HepG2 (cell line): Measurements from ENCODE around the gene STX4. TPM values are rescaled to one million over a fixed set of nuclear protein-coding genes. Genes with fewer than 3 reads are reported as not detected.
A peak's percentile ranks its signal among the peaks of the same experiment; 100 is the strongest.

Source experiments
- KAT2B ChIP-seq: fragments of 150-350 bp; IDR thresholded peaks from 2 replicates; pipeline ENCODE4 v1.6.1; 2014; ENCODE audit warnings: low read depth, low read length, borderline replicate concordance
- MXD4 ChIP-seq: IDR thresholded peaks from 2 replicates; pipeline ENCODE4 v1.6.1; 2016; ENCODE audit warnings: mild to moderate bottlenecking, missing biosample characterization, missing genetic modification reagents
- NCOA5 ChIP-seq: sonication (generic); formaldehyde crosslinking; IDR thresholded peaks from 2 replicates; pipeline ENCODE4 v1.4.0; 2020; ENCODE audit warnings: missing genetic modification reagents
- PHF20 ChIP-seq: sonication (generic); formaldehyde crosslinking; IDR thresholded peaks from 2 replicates; pipeline ENCODE4 v1.5.0; 2020; ENCODE audit warnings: mild to moderate bottlenecking, missing genetic modification reagents
- RFXANK ChIP-seq: IDR thresholded peaks from 2 replicates; pipeline ENCODE4 v1.6.1; 2016
- STAT5B ChIP-seq: sonication (generic); formaldehyde crosslinking; IDR thresholded peaks from 2 replicates; pipeline ENCODE4 v1.4.0; 2020; ENCODE audit warnings: missing genetic modification reagents
- YY1 ChIP-seq: IDR thresholded peaks from 2 replicates; pipeline ENCODE4 v1.6.1; 2011; ENCODE audit warnings: low read length, low read depth, moderate library complexity, mild to moderate bottlenecking; ENCODE audit not compliant: insufficient read depth, insufficient replicate concordance
- ZFP90 ChIP-seq: sonication (generic); formaldehyde crosslinking; IDR thresholded peaks from 2 replicates; pipeline ENCODE4 v1.8.0; 2022; ENCODE audit warnings: missing genetic modification reagents, mild to moderate bottlenecking, inconsistent platforms, borderline replicate concordance
- ZNF124 ChIP-seq: sonication (generic); formaldehyde crosslinking; IDR thresholded peaks from 2 replicates; pipeline ENCODE4 v1.4.0; 2020; ENCODE audit warnings: missing genetic modification reagents
- ZNF17 ChIP-seq: sonication (generic); formaldehyde crosslinking; IDR thresholded peaks from 2 replicates; pipeline ENCODE4 v1.5.0; 2020; ENCODE audit warnings: mild to moderate bottlenecking, missing genetic modification reagents
- ZNF432 ChIP-seq: sonication (generic); formaldehyde crosslinking; IDR thresholded peaks from 2 replicates; pipeline ENCODE4 v1.5.0; 2020; ENCODE audit warnings: missing genetic modification reagents, mild to moderate bottlenecking, borderline replicate concordance
- ZNF652 ChIP-seq: IDR thresholded peaks from 2 replicates; pipeline ENCODE4 v1.6.1; 2016; ENCODE audit warnings: low read depth, borderline replicate concordance
- ZNF713 ChIP-seq: sonication (generic); formaldehyde crosslinking; IDR thresholded peaks from 2 replicates; pipeline ENCODE4 v1.4.0; 2020; ENCODE audit warnings: mild to moderate bottlenecking, missing genetic modification reagents
- ZNF747 ChIP-seq: sonication (generic); formaldehyde crosslinking; IDR thresholded peaks from 2 replicates; pipeline ENCODE4 v1.8.1; 2023; ENCODE audit warnings: missing genetic modification reagents, mild to moderate bottlenecking, borderline replicate concordance
- ZNF788 ChIP-seq: sonication (generic); formaldehyde crosslinking; IDR thresholded peaks from 2 replicates; pipeline ENCODE4 v1.5.0; 2020; ENCODE audit warnings: mild to moderate bottlenecking, missing genetic modification reagents, borderline replicate concordance
- ZNF790 ChIP-seq: sonication (generic); formaldehyde crosslinking; IDR thresholded peaks from 2 replicates; pipeline ENCODE4 v1.8.0; 2022; ENCODE audit warnings: missing genetic modification reagents, mild to moderate bottlenecking, borderline replicate concordance
- polyA plus RNA-seq, 8 experiments: library from polyadenylated mRNA; depleted of rRNA in 3 of 8; stranded (reverse) in 7 of 8; unstranded in 1 of 8; fragments of >200 nt; fragmentation: Illumina TruSeq in 4 of 8; extraction: Trizol in 4 of 8; gene quantifications; 2 replicates each; pipeline versions ENCODE4 v1.2.1 to v1.2.3, GENCODE V29; 2011 to 2016; ENCODE audit warnings: low read depth in 4 of 8, missing spikeins in 1 of 8, mixed read lengths in 1 of 8; ENCODE audit not compliant: insufficient read depth in 1 of 8
- total RNA-seq, 5 experiments: library from RNA; depleted of rRNA; stranded (reverse); fragments of >200 nt; fragmentation: Illumina TruSeq; extraction: Trizol; gene quantifications; 2 replicates each; pipeline ENCODE4 v1.2.3, GENCODE V29; 2016; ENCODE audit warnings: low read depth in 1 of 5
- TF ChIP-seq, protein P1 (sequence below): conservative IDR thresholded peaks from 2 replicates; pipeline ENCODE4 v1.6.1; 2018; ENCODE audit warnings: missing genetic modification reagents
- TF ChIP-seq, protein P2 (sequence below): IDR thresholded peaks from 2 replicates; pipeline ENCODE4 v1.6.1; 2016; ENCODE audit warnings: low read depth
- TF ChIP-seq, protein P3 (sequence below): sonication (generic); formaldehyde crosslinking; IDR thresholded peaks from 2 replicates; pipeline ENCODE4 v1.4.0; 2020; ENCODE audit warnings: mild to moderate bottlenecking, missing genetic modification reagents, borderline replicate concordance
- TF ChIP-seq, protein P4 (sequence below): IDR thresholded peaks from 2 replicates; pipeline ENCODE4 v1.6.1; 2016; ENCODE audit warnings: missing biosample characterization, missing genetic modification reagents, low read depth

Gene STX4
- total and polyA plus RNA-seq, 2 of the 13 experiments (the other 11 are each of a cell fraction or from before 2014, with no cell fraction given): 29.2 to 34.6 TPM

DNA sequence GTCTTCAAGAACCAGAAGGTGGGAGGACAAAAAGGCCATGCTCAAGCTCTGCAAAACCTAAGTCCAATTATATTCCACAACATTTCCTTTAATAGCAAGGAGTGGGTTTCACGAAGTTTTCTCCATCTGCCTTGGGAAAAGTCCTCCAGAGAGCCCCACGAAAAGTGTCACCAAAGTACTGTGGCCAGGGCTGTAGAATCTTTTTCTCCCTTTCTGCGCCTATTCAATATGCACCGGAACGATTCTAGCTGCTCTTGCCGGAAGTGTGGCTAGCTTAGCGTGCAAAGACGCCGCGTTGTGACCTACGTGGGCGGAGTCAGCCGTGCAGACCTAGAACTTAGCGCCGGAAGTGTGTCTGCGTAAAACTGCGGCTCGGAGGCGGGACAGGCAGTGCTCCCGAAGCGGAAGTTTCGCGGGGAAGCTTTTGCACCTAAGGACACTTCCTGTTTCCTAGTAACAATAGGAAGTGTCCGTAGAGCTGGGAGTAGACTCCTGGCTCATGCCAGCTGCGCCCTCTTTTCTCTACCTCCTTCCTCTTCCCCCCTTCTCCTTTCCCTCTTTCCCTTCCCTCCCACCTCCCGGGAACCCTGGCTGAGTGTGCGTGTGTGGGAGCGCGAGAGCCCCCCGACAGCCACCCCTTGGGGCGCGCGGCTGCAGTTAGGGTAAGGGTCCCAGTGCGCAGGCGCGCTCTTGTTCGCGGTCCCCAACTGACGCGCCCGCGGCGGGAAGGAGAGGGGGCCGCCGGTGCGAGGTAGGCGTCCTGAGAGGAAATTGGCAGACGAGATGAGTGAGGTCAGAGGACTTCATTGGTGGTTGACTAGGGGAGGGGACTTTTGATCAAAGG, 40.8 kb downstream of the STX4 start, which contains the start of the genes ZNF646 and ZNF668 (continued):
- TF ChIP-seq, protein P1, sequence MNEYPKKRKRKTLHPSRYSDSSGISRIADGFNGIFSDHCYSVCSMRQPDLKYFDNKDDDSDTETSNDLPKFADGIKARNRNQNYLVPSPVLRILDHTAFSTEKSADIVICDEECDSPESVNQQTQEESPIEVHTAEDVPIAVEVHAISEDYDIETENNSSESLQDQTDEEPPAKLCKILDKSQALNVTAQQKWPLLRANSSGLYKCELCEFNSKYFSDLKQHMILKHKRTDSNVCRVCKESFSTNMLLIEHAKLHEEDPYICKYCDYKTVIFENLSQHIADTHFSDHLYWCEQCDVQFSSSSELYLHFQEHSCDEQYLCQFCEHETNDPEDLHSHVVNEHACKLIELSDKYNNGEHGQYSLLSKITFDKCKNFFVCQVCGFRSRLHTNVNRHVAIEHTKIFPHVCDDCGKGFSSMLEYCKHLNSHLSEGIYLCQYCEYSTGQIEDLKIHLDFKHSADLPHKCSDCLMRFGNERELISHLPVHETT: peak; percentile 80
- TF ChIP-seq KAT2B (no peak), PHF20 (CRISPR knock-in tag) (peak; percentile 98), NCOA5 (CRISPR knock-in tag) (no peak), MXD4 (CRISPR knock-in tag) (peak; percentile 63), YY1 (peak; percentile 67), ZNF790 (CRISPR knock-in tag) (no peak), ZNF652 (CRISPR knock-in tag) (peak; percentile 34; the same call in 1 of the 2 replicates), ZNF17 (CRISPR knock-in tag) (no peak), STAT5B (CRISPR knock-in tag) (0 out of 2 replicates have a peak, but pooled peaks have one; percentile 67), RFXANK (0 out of 2 replicates have a peak, but pooled peaks have one; percentile 21), ZNF124 (CRISPR knock-in tag) (peak; percentile 90), ZNF747 (peak; percentile 31; the same call in 1 of the 2 replicates), ZNF432 (CRISPR knock-in tag) (no peak), ZNF788 (CRISPR knock-in tag) (peak; percentile 62; the same call in 1 of the 2 replicates), ZFP90 (peak; percentile 93), ZNF713 (no peak)
- TF ChIP-seq, protein P2, sequence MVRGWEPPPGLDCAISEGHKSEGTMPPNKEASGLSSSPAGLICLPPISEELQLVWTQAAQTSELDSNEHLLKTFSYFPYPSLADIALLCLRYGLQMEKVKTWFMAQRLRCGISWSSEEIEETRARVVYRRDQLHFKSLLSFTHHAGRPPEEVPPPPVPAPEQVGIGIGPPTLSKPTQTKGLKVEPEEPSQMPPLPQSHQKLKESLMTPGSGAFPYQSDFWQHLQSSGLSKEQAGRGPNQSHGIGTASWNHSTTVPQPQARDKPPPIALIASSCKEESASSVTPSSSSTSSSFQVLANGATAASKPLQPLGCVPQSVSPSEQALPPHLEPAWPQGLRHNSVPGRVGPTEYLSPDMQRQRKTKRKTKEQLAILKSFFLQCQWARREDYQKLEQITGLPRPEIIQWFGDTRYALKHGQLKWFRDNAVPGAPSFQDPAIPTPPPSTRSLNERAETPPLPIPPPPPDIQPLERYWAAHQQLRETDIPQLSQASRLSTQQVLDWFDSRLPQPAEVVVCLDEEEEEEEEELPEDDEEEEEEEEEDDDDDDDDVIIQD (CRISPR knock-in tag): peak; percentile 25; the same call in 1 of the 2 replicates
- TF ChIP-seq, protein P3, sequence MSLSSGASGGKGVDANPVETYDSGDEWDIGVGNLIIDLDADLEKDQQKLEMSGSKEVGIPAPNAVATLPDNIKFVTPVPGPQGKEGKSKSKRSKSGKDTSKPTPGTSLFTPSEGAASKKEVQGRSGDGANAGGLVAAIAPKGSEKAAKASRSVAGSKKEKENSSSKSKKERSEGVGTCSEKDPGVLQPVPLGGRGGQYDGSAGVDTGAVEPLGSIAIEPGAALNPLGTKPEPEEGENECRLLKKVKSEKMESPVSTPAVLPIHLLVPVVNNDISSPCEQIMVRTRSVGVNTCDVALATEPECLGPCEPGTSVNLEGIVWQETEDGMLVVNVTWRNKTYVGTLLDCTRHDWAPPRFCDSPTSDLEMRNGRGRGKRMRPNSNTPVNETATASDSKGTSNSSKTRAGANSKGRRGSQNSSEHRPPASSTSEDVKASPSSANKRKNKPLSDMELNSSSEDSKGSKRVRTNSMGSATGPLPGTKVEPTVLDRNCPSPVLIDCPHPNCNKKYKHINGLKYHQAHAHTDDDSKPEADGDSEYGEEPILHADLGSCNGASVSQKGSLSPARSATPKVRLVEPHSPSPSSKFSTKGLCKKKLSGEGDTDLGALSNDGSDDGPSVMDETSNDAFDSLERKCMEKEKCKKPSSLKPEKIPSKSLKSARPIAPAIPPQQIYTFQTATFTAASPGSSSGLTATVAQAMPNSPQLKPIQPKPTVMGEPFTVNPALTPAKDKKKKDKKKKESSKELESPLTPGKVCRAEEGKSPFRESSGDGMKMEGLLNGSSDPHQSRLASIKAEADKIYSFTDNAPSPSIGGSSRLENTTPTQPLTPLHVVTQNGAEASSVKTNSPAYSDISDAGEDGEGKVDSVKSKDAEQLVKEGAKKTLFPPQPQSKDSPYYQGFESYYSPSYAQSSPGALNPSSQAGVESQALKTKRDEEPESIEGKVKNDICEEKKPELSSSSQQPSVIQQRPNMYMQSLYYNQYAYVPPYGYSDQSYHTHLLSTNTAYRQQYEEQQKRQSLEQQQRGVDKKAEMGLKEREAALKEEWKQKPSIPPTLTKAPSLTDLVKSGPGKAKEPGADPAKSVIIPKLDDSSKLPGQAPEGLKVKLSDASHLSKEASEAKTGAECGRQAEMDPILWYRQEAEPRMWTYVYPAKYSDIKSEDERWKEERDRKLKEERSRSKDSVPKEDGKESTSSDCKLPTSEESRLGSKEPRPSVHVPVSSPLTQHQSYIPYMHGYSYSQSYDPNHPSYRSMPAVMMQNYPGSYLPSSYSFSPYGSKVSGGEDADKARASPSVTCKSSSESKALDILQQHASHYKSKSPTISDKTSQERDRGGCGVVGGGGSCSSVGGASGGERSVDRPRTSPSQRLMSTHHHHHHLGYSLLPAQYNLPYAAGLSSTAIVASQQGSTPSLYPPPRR (CRISPR knock-in tag): no peak
- TF ChIP-seq, protein P4, sequence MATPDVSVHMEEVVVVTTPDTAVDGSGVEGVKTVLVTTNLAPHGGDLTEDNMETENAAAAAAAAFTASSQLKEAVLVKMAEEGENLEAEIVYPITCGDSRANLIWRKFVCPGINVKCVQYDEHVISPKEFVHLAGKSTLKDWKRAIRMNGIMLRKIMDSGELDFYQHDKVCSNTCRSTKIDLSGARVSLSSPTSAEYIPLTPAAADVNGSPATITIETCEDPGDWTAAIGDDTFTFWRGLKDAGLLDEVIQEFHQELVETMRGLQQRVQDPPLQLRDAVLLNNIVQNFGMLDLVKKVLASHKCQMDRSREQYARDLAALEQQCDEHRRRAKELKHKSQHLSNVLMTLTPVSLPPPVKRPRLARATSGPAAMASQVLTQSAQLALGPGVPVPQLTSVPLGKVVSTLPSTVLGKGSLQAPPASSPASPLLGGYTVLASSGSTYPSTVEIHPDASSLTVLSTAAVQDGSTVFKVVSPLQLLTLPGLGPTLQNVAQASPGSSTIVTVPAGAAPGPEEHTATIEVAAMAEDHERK (CRISPR knock-in tag): peak; percentile 97
